H9 (cell line): ENCODE results near the gene CCDC85A. TPM values are rescaled to one million over a fixed set of nuclear protein-coding genes. Genes with fewer than 3 reads are reported as not detected.

Experiments
- DNase-seq: peaks from one replicate; pipeline ENCODE4 v3.0.0-alpha.2; 2017
- H2AFZ ChIP-seq: one replicate; pipeline ENCODE4 v1.6.1; 2013; ENCODE audit warnings: mild to moderate bottlenecking, low read length, control low read depth, moderate library complexity
- H2AK5ac ChIP-seq: 2 replicates; pipeline ENCODE4 v1.6.1; 2013; ENCODE audit warnings: low read length, control low read depth, mixed read lengths; ENCODE audit not compliant: insufficient read length
- H2BK120ac ChIP-seq: one replicate; pipeline ENCODE4 v1.6.1; 2013; ENCODE audit warnings: low read depth, mild to moderate bottlenecking, low read length, control low read depth, inconsistent platforms; ENCODE audit not compliant: poor library complexity, severe bottlenecking
- H2BK12ac ChIP-seq: 2 replicates; pipeline ENCODE4 v1.6.1; 2013; ENCODE audit warnings: low read length, control low read depth, mixed read lengths, low read depth; ENCODE audit not compliant: insufficient read length
- H2BK15ac ChIP-seq: 2 replicates; pipeline ENCODE4 v1.6.1; 2013; ENCODE audit warnings: low read depth, low read length, control low read depth
- H2BK20ac ChIP-seq: one replicate; pipeline ENCODE4 v1.6.1; 2013; ENCODE audit warnings: low read depth, mild to moderate bottlenecking, low read length, control low read depth, inconsistent platforms; ENCODE audit not compliant: poor library complexity, severe bottlenecking
- H2BK5ac ChIP-seq: 2 replicates; pipeline ENCODE4 v1.6.1; 2013; ENCODE audit warnings: low read length, control low read depth, mixed read lengths; ENCODE audit not compliant: insufficient read length
- H3K14ac ChIP-seq: 2 replicates; pipeline ENCODE4 v1.6.1; 2013; ENCODE audit warnings: low read length, control low read depth; ENCODE audit not compliant: insufficient read depth
- H3K18ac ChIP-seq: 2 replicates; pipeline ENCODE4 v1.6.1; 2013; ENCODE audit warnings: low read depth, mild to moderate bottlenecking, mixed read lengths, low read length, control low read depth; ENCODE audit not compliant: insufficient read length
- H3K23ac ChIP-seq: 2 replicates; pipeline ENCODE4 v1.6.1; 2013; ENCODE audit warnings: low read length, control low read depth, mixed read lengths, low read depth; ENCODE audit not compliant: insufficient read length
- H3K23me2 ChIP-seq: 2 replicates; pipeline ENCODE4 v1.6.1; 2013; ENCODE audit warnings: low read depth, mild to moderate bottlenecking, mixed read lengths, low read length, control low read depth; ENCODE audit not compliant: insufficient read length, poor library complexity, severe bottlenecking
- H3K27ac ChIP-seq: 2 replicates; pipeline ENCODE4 v1.5.1; 2013; ENCODE audit warnings: low read length, control low read depth, mixed read lengths, low read depth; ENCODE audit not compliant: insufficient read length
- H3K27me3 ChIP-seq: 2 replicates; pipeline ENCODE4 v1.6.1; 2013; ENCODE audit warnings: low read length, control low read depth, inconsistent platforms; ENCODE audit not compliant: insufficient read depth
- H3K4ac ChIP-seq: 2 replicates; pipeline ENCODE4 v1.6.1; 2013; ENCODE audit warnings: low read depth, mild to moderate bottlenecking, control low read depth, inconsistent platforms, low read length, moderate library complexity
- H3K4me1 ChIP-seq: 2 replicates; pipeline ENCODE4 v1.6.1; 2013; ENCODE audit warnings: low read length, control low read depth, inconsistent platforms; ENCODE audit not compliant: insufficient read depth
- H3K4me2 ChIP-seq: 2 replicates; pipeline ENCODE4 v1.6.1; 2013; ENCODE audit warnings: low read length, control low read depth, mixed read lengths; ENCODE audit not compliant: insufficient read length, insufficient read depth
- H3K56ac ChIP-seq: 2 replicates; pipeline ENCODE4 v1.6.1; 2013; ENCODE audit warnings: low read depth, mild to moderate bottlenecking, mixed read lengths, low read length, control low read depth; ENCODE audit not compliant: insufficient read length
- H3K79me1 ChIP-seq: 2 replicates; pipeline ENCODE4 v1.6.1; 2013; ENCODE audit warnings: low read depth, mild to moderate bottlenecking, moderate library complexity, low read length, control low read depth, inconsistent platforms; ENCODE audit not compliant: insufficient read depth, poor library complexity, severe bottlenecking
- H3K79me2 ChIP-seq: 2 replicates; pipeline ENCODE4 v1.6.1; 2013; ENCODE audit warnings: low read length, control low read depth, inconsistent platforms; ENCODE audit not compliant: insufficient read depth
- H3K9ac ChIP-seq: 2 replicates; pipeline ENCODE4 v1.6.1; 2013; ENCODE audit warnings: low read length, control low read depth, mixed read lengths; ENCODE audit not compliant: insufficient read length; ENCODE audit errors: extremely low read depth
- H3K9me3 ChIP-seq: one replicate; pipeline ENCODE4 v1.6.1; 2013; ENCODE audit warnings: low read depth, low read length, inconsistent platforms; ENCODE audit not compliant: control insufficient read depth
- H3T11ph ChIP-seq: one replicate; pipeline ENCODE4 v1.6.1; 2013; ENCODE audit warnings: mild to moderate bottlenecking, low read length, control low read depth, inconsistent platforms
- H4K20me1 ChIP-seq: one replicate; pipeline ENCODE4 v1.6.1; 2013; ENCODE audit not compliant: control insufficient read depth, insufficient read length, insufficient read depth
- H4K5ac ChIP-seq: 2 replicates; pipeline ENCODE4 v1.6.1; 2013; ENCODE audit warnings: low read depth, mild to moderate bottlenecking, mixed read lengths, low read length, control low read depth; ENCODE audit not compliant: insufficient read length
- H4K8ac ChIP-seq: replicated peaks from 2 replicates; pipeline ENCODE4 v1.6.1; 2013; ENCODE audit warnings: low read length, control low read depth, mixed read lengths, low read depth; ENCODE audit not compliant: insufficient read length
- H4K91ac ChIP-seq: 2 replicates; pipeline ENCODE4 v1.6.1; 2013; ENCODE audit warnings: low read depth, mild to moderate bottlenecking, moderate library complexity, mixed read lengths, low read length, control low read depth; ENCODE audit not compliant: insufficient read length
- H3K27ac Mint-ChIP-seq, 3 experiments: 2 replicates in 2 of 3; 3 replicates in 1 of 3; pipeline ENCODE4 v1.8.0; 2020 to 2021; ENCODE audit warnings: mixed read lengths in 3 of 3, mild to moderate bottlenecking in 1 of 3, moderate library complexity in 1 of 3
- H3K27me3 Mint-ChIP-seq: 2 replicates; pipeline ENCODE4 v1.8.0; 2021; ENCODE audit warnings: low read depth, mild to moderate bottlenecking, moderate library complexity, mixed read lengths
- H3K36me3 Mint-ChIP-seq, 3 experiments: 2 replicates in 2 of 3; 3 replicates in 1 of 3; pipeline ENCODE4 v1.8.0; 2020 to 2021; ENCODE audit warnings: low read depth in 3 of 3, mixed read lengths in 3 of 3; ENCODE audit not compliant: insufficient read depth in 1 of 3
- H3K4me1 Mint-ChIP-seq, 2 experiments: 2 replicates each; pipeline ENCODE4 v1.8.0; 2020; ENCODE audit warnings: mixed read lengths in 2 of 2
- H3K4me3 Mint-ChIP-seq, 2 experiments: 2 replicates in 1 of 2; 3 replicates in 1 of 2; pipeline ENCODE4 v1.8.0; 2020 to 2021; ENCODE audit warnings: mild to moderate bottlenecking in 2 of 2, mixed read lengths in 2 of 2, moderate library complexity in 1 of 2
- H3K9me3 Mint-ChIP-seq, 2 experiments: 2 replicates in 1 of 2; 3 replicates in 1 of 2; pipeline ENCODE4 v1.8.0; 2020; ENCODE audit warnings: mild to moderate bottlenecking in 2 of 2, mixed read lengths in 2 of 2, moderate library complexity in 1 of 2
- CTCF ChIP-seq: fragments of 200-600 bp; sonication (generic); conservative IDR thresholded peaks from 3 replicates; pipeline ENCODE4 v1.8.0; 2021; ENCODE audit warnings: antibody characterized with exemption, mild to moderate bottlenecking
- WGBS: extraction: QIAGEN DNeasy Blood & Tissue Kit; methylation state at CpG from one replicate; pipeline ENCODE4 v1.1.7; 2013; ENCODE audit warnings: missing lambda C conversion rate, low lambda C conversion rate, mixed read lengths; ENCODE audit not compliant: insufficient read length; ENCODE audit errors: extremely low coverage; 5-methylcytosine and 5-hydroxymethylcytosine counted together
- total RNA-seq: library from RNA; stranded (reverse); gene quantifications from 2 replicates; pipeline ENCODE4 v1.2.1, GENCODE V29; 2021

CCDC85A gene
- total RNA-seq, 1 experiment from 2014 or later = 0.17 TPM

GRCh38 chr2:56208380-56208779, 24.6 kb downstream of the CCDC85A start:
- Histone ChIP-seq H2BK5ac (no peak overlapping the region), H2BK120ac (no peak overlapping the region), H3T11ph (no peak overlapping the region), H3K4ac (no peak overlapping the region), H3K27me3 (no peaks in the 10 kb centered on the region), H2AK5ac (no peak overlapping the region), H3K27ac (no peak overlapping the region), H4K91ac (no peak overlapping the region), H3K18ac (no peak overlapping the region), H2BK15ac (no peak overlapping the region), H3K4me2 (no peak overlapping the region), H3K79me1 (no peaks in the 10 kb centered on the region), H4K8ac (no peak overlapping the region), H2BK20ac (no peak overlapping the region), H4K20me1 (no peaks in the 10 kb centered on the region), H3K23ac (no peak overlapping the region), H2BK12ac (no peak overlapping the region), H3K79me2 (no peaks in the 10 kb centered on the region), H3K56ac (no peak overlapping the region), H4K5ac (no peak overlapping the region), H3K4me1 (no peaks in the 10 kb centered on the region), H3K9ac (no peak overlapping the region), H2AFZ (no peak overlapping the region), H3K23me2 (no peaks in the 10 kb centered on the region), H3K9me3 (no peaks in the 10 kb centered on the region), H3K14ac (no peak overlapping the region)
- Mint-ChIP-seq H3K27ac (no peak overlapping the region), H3K36me3 (no peaks in the 10 kb centered on the region), H3K4me1 (no peaks in the 10 kb centered on the region), H3K27me3 (peaks cover 13% of the 10 kb centered on the region), H3K4me3 (no peak overlapping the region), H3K9me3 (no peaks in the 10 kb centered on the region; a peak in 1 of 5 replicates)
- WGBS = no CpG with 5 or more reads among the region's 1 CpG
- no peak for DNase-seq
- TF ChIP-seq CTCF = no peak
